ENCODE measurements around the gene FAM110A. TPM values are rescaled to one million over a fixed set of nuclear protein-coding genes. Genes with fewer than 3 reads are reported as not detected.
A peak's percentile ranks its signal among the peaks of the same experiment; 100 is the strongest.

The FAM110A gene
- total and polyA plus RNA-seq, 9 of the 15 experiments (the other 6 are each of a cell fraction or from before 2014, with no cell fraction given), result 0.73 to 15.5 (median 3.6) TPM

- TF ChIP-seq MGA (IDR thresholded peaks at IDR 0.05), result peak; percentile 24; the same call in 1 of the 2 replicates
- TF ChIP-seq RBM17 (IDR thresholded peaks at IDR 0.05; ENCODE audit: borderline replicate concordance, low read depth, low read length), result no peak
- no peak for TF ChIP-seq MEF2A (IDR thresholded peaks at IDR 0.05; ENCODE audit: control insufficient read depth, low read depth, low read length)
- no peak for TF ChIP-seq ZNF79 (CRISPR knock-in tag; IDR thresholded peaks at IDR 0.05; ENCODE audit: low read depth)
- TF ChIP-seq FOXK1 (CRISPR knock-in tag; IDR thresholded peaks at IDR 0.05; ENCODE audit: borderline replicate concordance), result 0 out of 2 replicates have a peak, but pooled peaks have one; percentile 34
- peak; percentile 90 for TF ChIP-seq TAL1 (IDR thresholded peaks at IDR 0.05)
- no peak for TF ChIP-seq HINFP (tag; conservative IDR thresholded peaks at IDR 0.05; ENCODE audit: low read depth)
- TF ChIP-seq PCBP2 (IDR thresholded peaks at IDR 0.05; ENCODE audit: low read depth, low read length, poor library complexity, severe bottlenecking), result no peak
- TF ChIP-seq MBD1 (CRISPR knock-in tag; IDR thresholded peaks at IDR 0.05), result no peak
Observed at GRCh38 chr20:828987-829386, 4.5 kb upstream of the FAM110A start (continued).
